GM12878 (cell line): ENCODE results near the gene POMC. TPM values are rescaled to one million over a fixed set of nuclear protein-coding genes. Genes with fewer than 3 reads are reported as not detected.

Experiments used
- ATAC-seq: fragments of 200-7000 bp; cut with Tn5 transposase; 3 replicates; pipeline ENCODE4 v1.9.1; 2020; ENCODE audit warnings: mild to moderate bottlenecking, moderate library complexity
- BruUV-seq: library from RNA; stranded (reverse); fragments of 400-500 nt; replicated peaks from 2 replicates; lab custom pipeline; 2021; lab: Mats Ljungman, UMichigan
- CTCF ChIA-PET: fragments of 300-600 bp; sonication (Branson Sonifier 250); formaldehyde crosslinking; extraction: SDS; loops from one replicate; lab custom pipeline; 2021; ENCODE audit warnings: inconsistent platforms; lab: Yijun Ruan, JAX
- POLR2A ChIA-PET: fragments of 350-600 bp; formaldehyde crosslinking; extraction: SDS; loops from one replicate; lab custom pipeline; 2021; ENCODE audit warnings: inconsistent platforms; lab: Charles Lee
- RAD21 ChIA-PET: fragments of 300-600 bp; sonication (Branson Sonifier 250); formaldehyde crosslinking; loops from one replicate; lab custom pipeline; 2023; ENCODE audit warnings: antibody characterized with exemption; ENCODE audit not compliant: unreplicated experiment; lab: Charles Lee
- SMC1A ChIA-PET: fragments of 300-600 bp; sonication (Branson Sonifier 250); formaldehyde crosslinking; loops from one replicate; lab custom pipeline; 2023; ENCODE audit not compliant: unreplicated experiment, uncharacterized antibody; lab: Charles Lee
- DNase-seq: peaks from one replicate; pipeline ENCODE4 v3.0.0-alpha.2; 2011; ENCODE audit warnings: low read depth, low spot score
- FAIRE-seq: peaks from 3 replicates; lab custom pipeline; 2011; peaks lifted over from hg19 to GRCh38; lab: Jason Lieb, UNC
- H2AFZ ChIP-seq: 2 replicates; pipeline ENCODE4 v1.6.0; 2011; ENCODE audit warnings: low read depth, low read length, control low read depth; ENCODE audit not compliant: control insufficient read depth
- H3K27ac ChIP-seq: 2 replicates; pipeline ENCODE4 v1.5.1; 2011; ENCODE audit warnings: control low read depth; ENCODE audit not compliant: control insufficient read depth, insufficient read depth
- H3K27me3 ChIP-seq, 2 experiments: replicated peaks in 1 of 2; 2 replicates each; pipeline versions ENCODE4 v1.6.0 to v1.6.1; 2011; ENCODE audit warnings: low read length in 1 of 2; ENCODE audit not compliant: control insufficient read depth in 2 of 2, insufficient read depth in 2 of 2
- H3K36me3 ChIP-seq, 2 experiments: 2 replicates each; pipeline ENCODE4 v1.5.1; 2011; ENCODE audit warnings: low read length in 1 of 2; ENCODE audit not compliant: control insufficient read depth in 2 of 2, insufficient read depth in 2 of 2
- H3K4me1 ChIP-seq: 2 replicates; pipeline ENCODE4 v1.6.1; 2011; ENCODE audit warnings: mild to moderate bottlenecking, low read length, moderate library complexity, mixed read lengths; ENCODE audit not compliant: control insufficient read depth, insufficient read depth
- H3K4me2 ChIP-seq: 2 replicates; pipeline ENCODE4 v1.6.0; 2011; ENCODE audit warnings: control low read depth; ENCODE audit not compliant: control insufficient read depth, insufficient read depth
- H3K4me3 ChIP-seq: fragments of 200-600 bp; sonication (generic); 2 replicates; pipeline ENCODE4 v1.5.1; 2016
- H3K79me2 ChIP-seq: 2 replicates; pipeline ENCODE4 v1.6.0; 2011; ENCODE audit warnings: low read length; ENCODE audit not compliant: control insufficient read depth, insufficient read depth
- H3K9ac ChIP-seq: 2 replicates; pipeline ENCODE4 v1.8.0; 2011; ENCODE audit warnings: low read length, control low read depth, mixed read lengths; ENCODE audit not compliant: control insufficient read depth, insufficient read depth
- H3K9me3 ChIP-seq: replicated peaks from 3 replicates; pipeline ENCODE4 v1.5.1; 2011; ENCODE audit warnings: mild to moderate bottlenecking, low read length; ENCODE audit not compliant: control insufficient read depth, insufficient read depth
- H4K20me1 ChIP-seq: 2 replicates; pipeline ENCODE4 v1.6.0; 2011; ENCODE audit not compliant: control insufficient read depth, insufficient read depth
- BHLHE40 ChIP-seq, 2 experiments: fragments of 450-650 bp in 1 of 2; IDR thresholded peaks; 2 replicates each; pipeline ENCODE4 v1.6.1; 2011 to 2017; ENCODE audit warnings: low read depth in 2 of 2, borderline replicate concordance in 1 of 2, improper control_type of control experiment in 1 of 2, low read length in 1 of 2, mild to moderate bottlenecking in 1 of 2
- CBFB ChIP-seq: IDR thresholded peaks from 2 replicates; pipeline ENCODE4 v1.6.1; 2016; ENCODE audit warnings: antibody characterized with exemption, low read depth
- CBX3 ChIP-seq: fragments of 200-600 bp; sonication (generic); IDR thresholded peaks from 2 replicates; pipeline ENCODE4 v1.6.1; 2016; ENCODE audit warnings: low read depth, borderline replicate concordance
- CHD4 ChIP-seq: fragments of 200-600 bp; sonication (generic); IDR thresholded peaks from 2 replicates; pipeline ENCODE4 v1.6.1; 2016; ENCODE audit warnings: mild to moderate bottlenecking
- EZH2 ChIP-seq: IDR thresholded peaks from 2 replicates; pipeline ENCODE4 v1.6.1; 2012; ENCODE audit warnings: low read depth, mild to moderate bottlenecking, control low read depth, inconsistent platforms, low read length, borderline replicate concordance; ENCODE audit not compliant: control insufficient read depth
- KLF5 ChIP-seq: fragments of 450-650 bp; IDR thresholded peaks from 2 replicates; pipeline ENCODE4 v1.6.1; 2014; ENCODE audit warnings: mild to moderate bottlenecking; ENCODE audit not compliant: partially characterized antibody
- LARP7 ChIP-seq: fragments of 450-650 bp; IDR thresholded peaks from 2 replicates; pipeline ENCODE4 v1.6.1; 2017; ENCODE audit warnings: mild to moderate bottlenecking
- MEF2B ChIP-seq: fragments of 450-650 bp; IDR thresholded peaks from 2 replicates; pipeline ENCODE4 v1.6.1; 2018; ENCODE audit warnings: mild to moderate bottlenecking, moderate library complexity; ENCODE audit not compliant: partially characterized antibody, poor library complexity, severe bottlenecking
- RAD51 ChIP-seq: fragments of 450-650 bp; IDR thresholded peaks from 2 replicates; pipeline ENCODE4 v1.6.1; 2016; ENCODE audit warnings: moderate library complexity, mild to moderate bottlenecking, inconsistent platforms
- RB1 ChIP-seq: fragments of 450-650 bp; formaldehyde crosslinking; IDR thresholded peaks from 2 replicates; pipeline ENCODE4 v1.6.1; 2017; ENCODE audit warnings: mild to moderate bottlenecking, borderline replicate concordance
- RFX5 ChIP-seq: IDR thresholded peaks from 2 replicates; pipeline ENCODE4 v1.6.1; 2011; ENCODE audit warnings: low read depth, low read length, improper control_type of control experiment
- STAT1 ChIP-seq: fragments of 450-650 bp; conservative IDR thresholded peaks from 2 replicates; pipeline ENCODE4 v1.6.1; 2014; ENCODE audit warnings: antibody characterized with exemption, mild to moderate bottlenecking
- YBX1 ChIP-seq: fragments of 450-650 bp; IDR thresholded peaks from 2 replicates; pipeline ENCODE4 v1.6.1; 2016; ENCODE audit warnings: antibody characterized with exemption
- WGBS: methylation state at CpG from one replicate; pipeline ENCODE4 v1.1.6; 2016; ENCODE audit warnings: low lambda C conversion rate; ENCODE audit not compliant: insufficient replicate concordance, insufficient coverage; ENCODE audit errors: missing lambda C conversion rate; 5-methylcytosine and 5-hydroxymethylcytosine counted together
- in situ Hi-C: fragments of 300-500 bp; cut with MboI; formaldehyde crosslinking; loops from 9 replicates; pipeline ENCODE4 v1.14.3; 2018; ENCODE audit warnings: mixed read lengths
- intact Hi-C: fragments of 100-400 bp; cut with micrococcal nuclease; formaldehyde crosslinking; loops from one replicate; pipeline ENCODE4 v1.14.2; 2022; ENCODE audit not compliant: unreplicated experiment
- polyA plus RNA-seq, 11 experiments: library from polyadenylated mRNA; depleted of rRNA in 4 of 11; unstranded in 6 of 11; stranded (reverse) in 5 of 11; fragments of >200 nt; fragmentation: Nextera tagmentation in 4 of 11; fragmentation: Illumina TruSeq in 1 of 11; extraction: Ambion mirVana in 4 of 11; extraction: Trizol in 1 of 11; gene quantifications; 1 replicate in 1 of 11; 2 replicates in 10 of 11; pipeline versions ENCODE4 v1.2.1 to v1.2.3, GENCODE V29; 2011 to 2016; ENCODE audit warnings: inconsistent platforms in 2 of 11, missing spikeins in 2 of 11, low read depth in 1 of 11
- total RNA-seq, 4 experiments: library from RNA; depleted of rRNA in 3 of 4; stranded (reverse); fragments of >200 nt in 3 of 4; fragmentation: Illumina TruSeq in 1 of 4; extraction: Trizol in 1 of 4; gene quantifications; 2 replicates each; pipeline versions ENCODE4 v1.2.1 to v1.2.3, GENCODE V29; 2013 to 2021
- TF ChIP-seq, protein P1 (sequence below): fragments of 450-650 bp; IDR thresholded peaks from 2 replicates; pipeline ENCODE4 v1.6.1; 2017; ENCODE audit warnings: mild to moderate bottlenecking, moderate library complexity
- TF ChIP-seq, protein P2 (sequence below): fragments of 450-650 bp; IDR thresholded peaks from 2 replicates; pipeline ENCODE4 v1.6.1; 2017; ENCODE audit warnings: mild to moderate bottlenecking

Gene POMC
- total and polyA plus RNA-seq, 10 of the 15 experiments (the other 5 are each of a cell fraction or from before 2014, with no cell fraction given): 0.05 to 14.7 (median 6.8) TPM; not detected in 1

DNA sequence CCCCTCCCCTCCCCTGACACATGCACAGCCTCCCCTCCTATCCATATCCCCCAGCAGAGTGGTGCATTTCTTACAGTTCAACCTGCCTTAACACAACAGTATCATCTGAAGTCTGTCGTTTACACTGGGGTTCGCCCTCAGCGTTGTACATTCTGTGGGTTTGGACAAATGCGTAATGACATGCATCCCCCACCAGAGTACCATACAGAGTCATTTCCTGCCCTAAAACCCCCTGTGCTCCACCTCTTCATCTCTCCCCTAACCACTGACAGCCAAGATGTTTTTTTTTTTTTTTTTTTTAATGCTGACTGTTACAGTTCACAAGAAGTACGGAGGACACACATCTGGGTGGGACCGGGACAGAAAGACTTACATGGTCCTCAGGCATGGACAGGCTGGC lies 22.6 kb downstream of the POMC start (continued):
- TF ChIP-seq YBX1: no peak
- TF ChIP-seq CHD4: no peak
- TF ChIP-seq MEF2B: no peak
- TF ChIP-seq, all 136 proteins: peak for 0

DNA sequence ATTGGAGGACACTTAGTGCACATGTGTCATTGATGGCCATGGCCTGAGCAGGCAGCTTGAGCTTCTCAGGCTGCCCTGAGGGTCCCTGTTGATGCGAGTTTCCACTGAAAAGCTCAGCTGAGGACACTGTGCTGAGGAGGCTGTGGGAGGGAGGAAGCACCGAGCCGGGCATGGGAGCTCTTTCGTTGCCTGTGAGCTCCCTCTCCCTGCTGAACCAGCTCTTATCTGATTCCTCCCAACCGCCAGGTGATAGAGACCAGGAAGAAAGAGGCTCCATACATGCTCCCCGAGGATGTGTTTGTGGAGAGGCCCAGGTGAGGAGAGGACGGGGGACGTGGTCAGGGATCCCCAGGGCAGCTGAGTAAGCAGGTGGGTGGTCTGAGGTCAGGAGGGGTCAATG lies 27.3 kb downstream of the POMC start:
- Histone ChIP-seq H3K4me2 (no peak overlapping the region), H3K9ac (no peak overlapping the region), H3K4me1 (no peaks in the 10 kb centered on the region), H3K4me3 (no peak overlapping the region), H3K9me3 (no peaks in the 10 kb centered on the region), H3K27me3 (no peaks in the 10 kb centered on the region; a peak in 3 of 4 replicates), H3K79me2 (no peaks in the 10 kb centered on the region), H2AFZ (no peak overlapping the region), H3K27ac (no peak overlapping the region), H4K20me1 (no peaks in the 10 kb centered on the region), H3K36me3 (no peaks in the 10 kb centered on the region)
- 36% methylated on average over 8 of the region's 8 CpGs for WGBS
- in situ Hi-C loops: no loop called here
- intact Hi-C loops: no loop called here
- FAIRE-seq: no peak
- ChIA-PET SMC1A (interaction anchor here (0.6 to 1.0 kb wide), 2 partner anchors 12 to 1148 kb away, joined by 4 read pairs; no protein-coding TSS in a partner anchor), POLR2A (interaction anchor here (0.7 kb wide), 1 partner anchor 25 kb away, joined by 4 read pairs; no protein-coding TSS in a partner anchor), RAD21 (no interaction called here), CTCF (interaction anchor here (0.6 to 1.1 kb wide), 6 partner anchors 25 to 1331 kb away, joined by 3 to 4 read pairs (median 3); no protein-coding TSS in a partner anchor)
- no peak for ATAC-seq
- no peak for DNase-seq
- no TSS peak for BruUV-seq
- TF ChIP-seq KLF5 (no peak), STAT1 (no peak), RAD51 (no peak), EZH2 (no peak), RFX5 (no peak), CBFB (no peak), RB1 (no peak), LARP7 (no peak), BHLHE40 (IDR thresholded peaks at IDR 0.05; ENCODE audit: borderline replicate concordance in 1 of 2, low read depth in 2 of 2, low read length in 1 of 2) (no peak), CBX3 (no peak)
- TF ChIP-seq, protein P1, sequence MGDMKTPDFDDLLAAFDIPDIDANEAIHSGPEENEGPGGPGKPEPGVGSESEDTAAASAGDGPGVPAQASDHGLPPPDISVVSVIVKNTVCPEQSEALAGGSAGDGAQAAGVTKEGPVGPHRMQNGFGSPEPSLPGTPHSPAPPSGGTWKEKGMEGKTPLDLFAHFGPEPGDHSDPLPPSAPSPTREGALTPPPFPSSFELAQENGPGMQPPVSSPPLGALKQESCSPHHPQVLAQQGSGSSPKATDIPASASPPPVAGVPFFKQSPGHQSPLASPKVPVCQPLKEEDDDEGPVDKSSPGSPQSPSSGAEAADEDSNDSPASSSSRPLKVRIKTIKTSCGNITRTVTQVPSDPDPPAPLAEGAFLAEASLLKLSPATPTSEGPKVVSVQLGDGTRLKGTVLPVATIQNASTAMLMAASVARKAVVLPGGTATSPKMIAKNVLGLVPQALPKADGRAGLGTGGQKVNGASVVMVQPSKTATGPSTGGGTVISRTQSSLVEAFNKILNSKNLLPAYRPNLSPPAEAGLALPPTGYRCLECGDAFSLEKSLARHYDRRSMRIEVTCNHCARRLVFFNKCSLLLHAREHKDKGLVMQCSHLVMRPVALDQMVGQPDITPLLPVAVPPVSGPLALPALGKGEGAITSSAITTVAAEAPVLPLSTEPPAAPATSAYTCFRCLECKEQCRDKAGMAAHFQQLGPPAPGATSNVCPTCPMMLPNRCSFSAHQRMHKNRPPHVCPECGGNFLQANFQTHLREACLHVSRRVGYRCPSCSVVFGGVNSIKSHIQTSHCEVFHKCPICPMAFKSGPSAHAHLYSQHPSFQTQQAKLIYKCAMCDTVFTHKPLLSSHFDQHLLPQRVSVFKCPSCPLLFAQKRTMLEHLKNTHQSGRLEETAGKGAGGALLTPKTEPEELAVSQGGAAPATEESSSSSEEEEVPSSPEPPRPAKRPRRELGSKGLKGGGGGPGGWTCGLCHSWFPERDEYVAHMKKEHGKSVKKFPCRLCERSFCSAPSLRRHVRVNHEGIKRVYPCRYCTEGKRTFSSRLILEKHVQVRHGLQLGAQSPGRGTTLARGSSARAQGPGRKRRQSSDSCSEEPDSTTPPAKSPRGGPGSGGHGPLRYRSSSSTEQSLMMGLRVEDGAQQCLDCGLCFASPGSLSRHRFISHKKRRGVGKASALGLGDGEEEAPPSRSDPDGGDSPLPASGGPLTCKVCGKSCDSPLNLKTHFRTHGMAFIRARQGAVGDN: no peak
- TF ChIP-seq, protein P2, sequence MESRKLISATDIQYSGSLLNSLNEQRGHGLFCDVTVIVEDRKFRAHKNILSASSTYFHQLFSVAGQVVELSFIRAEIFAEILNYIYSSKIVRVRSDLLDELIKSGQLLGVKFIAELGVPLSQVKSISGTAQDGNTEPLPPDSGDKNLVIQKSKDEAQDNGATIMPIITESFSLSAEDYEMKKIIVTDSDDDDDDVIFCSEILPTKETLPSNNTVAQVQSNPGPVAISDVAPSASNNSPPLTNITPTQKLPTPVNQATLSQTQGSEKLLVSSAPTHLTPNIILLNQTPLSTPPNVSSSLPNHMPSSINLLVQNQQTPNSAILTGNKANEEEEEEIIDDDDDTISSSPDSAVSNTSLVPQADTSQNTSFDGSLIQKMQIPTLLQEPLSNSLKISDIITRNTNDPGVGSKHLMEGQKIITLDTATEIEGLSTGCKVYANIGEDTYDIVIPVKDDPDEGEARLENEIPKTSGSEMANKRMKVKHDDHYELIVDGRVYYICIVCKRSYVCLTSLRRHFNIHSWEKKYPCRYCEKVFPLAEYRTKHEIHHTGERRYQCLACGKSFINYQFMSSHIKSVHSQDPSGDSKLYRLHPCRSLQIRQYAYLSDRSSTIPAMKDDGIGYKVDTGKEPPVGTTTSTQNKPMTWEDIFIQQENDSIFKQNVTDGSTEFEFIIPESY: no peak
